B cell (primary cell): ENCODE results near the gene F2R. TPM values are rescaled to one million over a fixed set of nuclear protein-coding genes. Genes with fewer than 3 reads are reported as not detected.

ENCODE experiments used
- ATAC-seq: fragments of 200-7000 bp; cut with Tn5 transposase; one replicate; pipeline ENCODE4 v1.10.0; 2021; ENCODE audit warnings: low read depth, mild to moderate bottlenecking, moderate number of reproducible peaks, moderate library complexity
- CTCF ChIA-PET: fragments of 350-600 bp; sonication (Branson Sonifier 250); formaldehyde crosslinking; loops from one replicate; lab custom pipeline; 2021; ENCODE audit warnings: antibody characterized with exemption, inconsistent platforms; lab: Charles Lee
- POLR2A ChIA-PET: fragments of 350-600 bp; sonication (Branson Sonifier 250); formaldehyde crosslinking; loops from one replicate; lab custom pipeline; 2021; ENCODE audit warnings: antibody characterized with exemption; lab: Charles Lee
- DNase-seq: peaks from one replicate; pipeline ENCODE4 v3.0.0; 2013
- H2AFZ ChIP-seq: 2 replicates; pipeline ENCODE4 v1.6.1; 2012; ENCODE audit warnings: mild to moderate bottlenecking, low read depth, low read length; ENCODE audit not compliant: insufficient read depth, poor library complexity, severe bottlenecking
- H3K27ac ChIP-seq, 2 donors: 1 replicate in 1 of 2; 2 replicates in 1 of 2; pipeline ENCODE4 v1.5.1; 2012 to 2013; ENCODE audit warnings: low read length in 2 of 2, mild to moderate bottlenecking in 2 of 2, moderate library complexity in 1 of 2
- H3K27me3 ChIP-seq, 4 experiments: fragments of 200-600 bp in 1 of 4; sonication (generic) in 1 of 4; replicated peaks in 1 of 4; 1 replicate in 2 of 4; 2 replicates in 2 of 4; pipeline versions ENCODE4 v1.6.1 to v1.7.0; 2013 to 2016; ENCODE audit warnings: low read length in 3 of 4, mild to moderate bottlenecking in 2 of 4, mixed read lengths in 1 of 4, moderate library complexity in 1 of 4; ENCODE audit not compliant: insufficient read depth in 4 of 4, control insufficient read depth in 3 of 4; ENCODE audit errors: control extremely low read depth in 1 of 4
- H3K36me3 ChIP-seq, 2 experiments: replicated peaks in 1 of 2; 1 replicate in 1 of 2; 2 replicates in 1 of 2; pipeline versions ENCODE4 v1.6.1 to v1.7.1; 2013; ENCODE audit warnings: low read length in 1 of 2; ENCODE audit not compliant: insufficient read depth in 2 of 2, control insufficient read depth in 1 of 2; ENCODE audit errors: control extremely low read depth in 1 of 2, extremely low read depth in 1 of 2
- H3K4me1 ChIP-seq, 2 donors: fragments of 200-600 bp in 1 of 2; sonication (generic) in 1 of 2; 1 replicate in 1 of 2; 2 replicates in 1 of 2; pipeline versions ENCODE4 v1.5.1 to v1.6.1; 2013 to 2017; ENCODE audit warnings: low read length in 2 of 2; ENCODE audit not compliant: control insufficient read depth in 2 of 2, insufficient read depth in 2 of 2
- H3K4me2 ChIP-seq: replicated peaks from 2 replicates; pipeline ENCODE3; 2012; ENCODE audit warnings: mild to moderate bottlenecking, low read depth, low read length; ENCODE audit not compliant: poor library complexity, severe bottlenecking
- H3K4me3 ChIP-seq, 5 experiments: fragments of 200-600 bp in 1 of 5; sonication (generic) in 1 of 5; 1 replicate in 3 of 5; 2 replicates in 2 of 5; pipeline versions ENCODE4 v1.5.1 to v1.7.0; 2011 to 2016; ENCODE audit warnings: low read length in 4 of 5, mild to moderate bottlenecking in 4 of 5, low read depth in 2 of 5, control low read depth in 1 of 5, moderate library complexity in 1 of 5; ENCODE audit not compliant: insufficient read depth in 1 of 5; ENCODE audit errors: control extremely low read depth in 1 of 5, extremely low read depth in 1 of 5
- H3K79me2 ChIP-seq: fragments of 200-600 bp; sonication (generic); one replicate; pipeline ENCODE4 v1.6.0; 2016; ENCODE audit warnings: low read length; ENCODE audit not compliant: control insufficient read depth, insufficient read depth
- H3K9ac ChIP-seq: fragments of 200-600 bp; sonication (generic); 2 replicates; pipeline ENCODE4 v1.6.1; 2017; ENCODE audit warnings: mild to moderate bottlenecking, low read length, moderate library complexity
- H3K9me3 ChIP-seq, 3 donors: one replicate each; pipeline versions ENCODE4 v1.6.1 to v1.7.1; 2013; ENCODE audit warnings: low read length in 2 of 3; ENCODE audit not compliant: control insufficient read depth in 2 of 3, insufficient read depth in 1 of 3; ENCODE audit errors: control extremely low read depth in 1 of 3
- H4K20me1 ChIP-seq: 2 replicates; pipeline ENCODE4 v1.6.0; 2012; ENCODE audit warnings: mild to moderate bottlenecking, low read length; ENCODE audit not compliant: insufficient read depth, control insufficient read depth, poor library complexity, severe bottlenecking
- H3K27ac Mint-ChIP-seq: one replicate; pipeline ENCODE4 v1.8.0; 2021; ENCODE audit warnings: mixed read lengths
- H3K27me3 Mint-ChIP-seq: one replicate; pipeline ENCODE4 v1.8.0; 2021; ENCODE audit warnings: mixed read lengths
- H3K4me1 Mint-ChIP-seq: one replicate; pipeline ENCODE4 v1.8.0; 2021; ENCODE audit warnings: mixed read lengths
- H3K4me3 Mint-ChIP-seq: one replicate; pipeline ENCODE4 v1.8.0; 2021; ENCODE audit warnings: mixed read lengths
- H3K9me3 Mint-ChIP-seq: one replicate; pipeline ENCODE4 v1.8.0; 2022; ENCODE audit warnings: mixed read lengths; ENCODE audit not compliant: insufficient read depth
- EZH2 ChIP-seq: IDR thresholded peaks from 2 replicates; pipeline ENCODE4 v1.6.1; 2012; ENCODE audit warnings: borderline replicate concordance, low read depth, mild to moderate bottlenecking, moderate library complexity, low read length; ENCODE audit not compliant: insufficient read depth, poor library complexity, severe bottlenecking
- WGBS: methylation state at CpG from one replicate; pipeline ENCODE4 v1.1.5; 2013; ENCODE audit warnings: missing lambda C conversion rate; ENCODE audit not compliant: insufficient coverage; 5-methylcytosine and 5-hydroxymethylcytosine counted together
- intact Hi-C: fragments of 100-400 bp; cut with micrococcal nuclease; formaldehyde crosslinking; loops from one replicate; pipeline ENCODE4 v1.10.0; 2022
- polyA plus RNA-seq: library from polyadenylated mRNA; depleted of rRNA; stranded (reverse); fragments of >200 nt; gene quantifications from 2 replicates; pipeline ENCODE4 v1.2.3, GENCODE V29; 2012
- total RNA-seq, 2 donors: library from RNA; stranded (reverse); fragments of 120-200 nt in 1 of 2; gene quantifications; 1 replicate in 1 of 2; 2 replicates in 1 of 2; pipeline versions ENCODE4 v1.2.3 to v1.2.4, GENCODE V29; 2013 to 2022
- TF ChIP-seq, protein P1 (sequence below): fragments of 200-600 bp; IDR thresholded peaks from one replicate; pipeline ENCODE4 v1.8.0; 2022; ENCODE audit warnings: antibody characterized with exemption, mild to moderate bottlenecking

F2R gene
- total and polyA plus RNA-seq, 2 donors (not counting 1 experiment from before 2014, with no cell fraction given) = 0.25 to 1.4 TPM

DNA sequence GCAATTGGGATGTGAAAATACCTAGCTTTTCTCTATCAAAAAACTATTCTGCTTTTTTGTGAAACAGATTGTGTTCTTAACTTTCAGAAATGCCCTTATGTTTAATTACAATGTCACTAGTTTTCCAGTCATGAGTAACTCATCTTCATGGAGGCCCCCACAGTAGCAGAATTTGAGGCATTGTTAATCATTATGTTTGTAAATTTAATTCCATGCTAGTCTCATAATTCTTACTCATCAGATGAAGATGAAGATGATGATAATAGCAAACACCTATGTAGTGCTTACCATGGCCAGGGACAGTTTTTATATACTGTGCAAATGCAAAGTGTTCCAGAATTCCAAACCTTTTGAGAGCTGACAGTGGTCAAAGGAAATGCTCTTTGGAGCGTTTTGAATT lies 27.7 kb upstream of the F2R start:
- H3K4me2 ChIP-seq = no peak overlapping the region
- POLR2A ChIA-PET = no interaction called here
- no peaks in the 10 kb centered on the region for H3K9me3 ChIP-seq
- no peak overlapping the region for H3K27ac Mint-ChIP-seq
- H3K4me1 ChIP-seq = peaks cover 3 to 8% of the 10 kb centered on the region in 2 donors
- H3K79me2 ChIP-seq = no peaks in the 10 kb centered on the region
- no peak overlapping the region for H3K9ac ChIP-seq
- H3K4me1 Mint-ChIP-seq = peaks cover 12% of the 10 kb centered on the region
- no peaks in the 10 kb centered on the region for H3K27me3 ChIP-seq
- no peak overlapping the region for H3K4me3 Mint-ChIP-seq
- no peak overlapping the region for H2AFZ ChIP-seq
- DNase-seq (no peak), ATAC-seq (no peak)
- no peaks in the 10 kb centered on the region for H3K9me3 Mint-ChIP-seq
- no peaks in the 10 kb centered on the region for H4K20me1 ChIP-seq
- H3K27ac ChIP-seq = no peak overlapping the region
- H3K27me3 Mint-ChIP-seq = no peaks in the 10 kb centered on the region
- peaks cover 0 to 10% of the 10 kb centered on the region in 2 experiments for H3K36me3 ChIP-seq
- TF ChIP-seq, protein P1, sequence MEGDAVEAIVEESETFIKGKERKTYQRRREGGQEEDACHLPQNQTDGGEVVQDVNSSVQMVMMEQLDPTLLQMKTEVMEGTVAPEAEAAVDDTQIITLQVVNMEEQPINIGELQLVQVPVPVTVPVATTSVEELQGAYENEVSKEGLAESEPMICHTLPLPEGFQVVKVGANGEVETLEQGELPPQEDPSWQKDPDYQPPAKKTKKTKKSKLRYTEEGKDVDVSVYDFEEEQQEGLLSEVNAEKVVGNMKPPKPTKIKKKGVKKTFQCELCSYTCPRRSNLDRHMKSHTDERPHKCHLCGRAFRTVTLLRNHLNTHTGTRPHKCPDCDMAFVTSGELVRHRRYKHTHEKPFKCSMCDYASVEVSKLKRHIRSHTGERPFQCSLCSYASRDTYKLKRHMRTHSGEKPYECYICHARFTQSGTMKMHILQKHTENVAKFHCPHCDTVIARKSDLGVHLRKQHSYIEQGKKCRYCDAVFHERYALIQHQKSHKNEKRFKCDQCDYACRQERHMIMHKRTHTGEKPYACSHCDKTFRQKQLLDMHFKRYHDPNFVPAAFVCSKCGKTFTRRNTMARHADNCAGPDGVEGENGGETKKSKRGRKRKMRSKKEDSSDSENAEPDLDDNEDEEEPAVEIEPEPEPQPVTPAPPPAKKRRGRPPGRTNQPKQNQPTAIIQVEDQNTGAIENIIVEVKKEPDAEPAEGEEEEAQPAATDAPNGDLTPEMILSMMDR = no peak
- no peak for TF ChIP-seq EZH2
- no peak overlapping the region for H3K4me3 ChIP-seq
- WGBS = no CpG with 5 or more reads among the region's 1 CpG
- CTCF ChIA-PET = interaction anchor here (1.1 kb wide), 1 partner anchor 14 kb away, joined by 4 read pairs; no protein-coding TSS in a partner anchor
- intact Hi-C loops = no loop called here

DNA sequence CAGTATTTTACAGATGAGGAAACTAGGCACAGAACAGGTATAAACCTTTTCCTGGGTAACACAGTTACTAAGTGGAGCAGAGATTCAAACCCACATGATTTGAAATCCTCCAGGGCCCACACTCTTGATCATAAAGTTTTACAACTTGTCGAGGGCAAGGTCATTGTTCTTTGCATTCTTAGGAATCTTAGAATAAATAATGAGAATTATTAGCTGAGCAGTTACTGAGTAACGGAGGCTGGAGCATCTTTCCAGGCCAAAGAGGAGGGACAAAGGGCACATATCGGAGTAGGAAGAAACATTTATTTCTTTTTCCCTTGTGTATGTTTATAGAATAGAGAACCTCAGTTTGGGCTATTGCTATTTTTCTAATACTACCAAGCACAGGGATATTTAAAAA lies 27.1 kb upstream of the F2R start:
- Histone ChIP-seq H3K4me1 (peaks cover 3 to 8% of the 10 kb centered on the region in 2 donors), H3K27me3 (no peaks in the 10 kb centered on the region), H4K20me1 (no peaks in the 10 kb centered on the region), H3K4me2 (no peak overlapping the region), H3K36me3 (peaks cover 0 to 10% of the 10 kb centered on the region in 2 experiments), H3K4me3 (no peak overlapping the region), H3K27ac (no peak overlapping the region), H3K79me2 (no peaks in the 10 kb centered on the region), H2AFZ (no peak overlapping the region), H3K9ac (no peak overlapping the region), H3K9me3 (no peaks in the 10 kb centered on the region)
- POLR2A ChIA-PET = no interaction called here
- Mint-ChIP-seq H3K9me3 (no peaks in the 10 kb centered on the region), H3K4me3 (no peak overlapping the region), H3K4me1 (peaks cover 12% of the 10 kb centered on the region), H3K27ac (no peak overlapping the region), H3K27me3 (no peaks in the 10 kb centered on the region)
- CTCF ChIA-PET = interaction anchor here (1.1 kb wide), 1 partner anchor 15 kb away, joined by 4 read pairs; no protein-coding TSS in a partner anchor
- TF ChIP-seq EZH2 = no peak
- TF ChIP-seq, protein P1 = no peak
- DNase-seq = no peak
- no CpG with 5 or more reads among the region's 3 CpGs for WGBS
- no peak for ATAC-seq
- intact Hi-C loops = no loop called here
